GM12878 (cell line): ENCODE results near the gene UGT1A7. TPM values are rescaled to one million over a fixed set of nuclear protein-coding genes. Genes with fewer than 3 reads are reported as not detected.

Source experiments
- ATAC-seq: fragments of 200-7000 bp; cut with Tn5 transposase; 3 replicates; pipeline ENCODE4 v1.9.1; 2020; ENCODE audit warnings: mild to moderate bottlenecking, moderate library complexity
- BruUV-seq: library from RNA; stranded (reverse); fragments of 400-500 nt; replicated peaks from 2 replicates; lab custom pipeline; 2021; lab: Mats Ljungman, UMichigan
- CTCF ChIA-PET: fragments of 300-600 bp; sonication (Branson Sonifier 250); formaldehyde crosslinking; extraction: SDS; loops from one replicate; lab custom pipeline; 2021; ENCODE audit warnings: inconsistent platforms; lab: Yijun Ruan, JAX
- POLR2A ChIA-PET: fragments of 350-600 bp; formaldehyde crosslinking; extraction: SDS; loops from one replicate; lab custom pipeline; 2021; ENCODE audit warnings: inconsistent platforms; lab: Charles Lee
- RAD21 ChIA-PET: fragments of 300-600 bp; sonication (Branson Sonifier 250); formaldehyde crosslinking; loops from one replicate; lab custom pipeline; 2023; ENCODE audit warnings: antibody characterized with exemption; ENCODE audit not compliant: unreplicated experiment; lab: Charles Lee
- SMC1A ChIA-PET: fragments of 300-600 bp; sonication (Branson Sonifier 250); formaldehyde crosslinking; loops from one replicate; lab custom pipeline; 2023; ENCODE audit not compliant: unreplicated experiment, uncharacterized antibody; lab: Charles Lee
- DNase-seq: peaks from one replicate; pipeline ENCODE4 v3.0.0-alpha.2; 2011; ENCODE audit warnings: low read depth, low spot score
- FAIRE-seq: peaks from 3 replicates; lab custom pipeline; 2011; peaks lifted over from hg19 to GRCh38; lab: Jason Lieb, UNC
- H2AFZ ChIP-seq: 2 replicates; pipeline ENCODE4 v1.6.0; 2011; ENCODE audit warnings: low read depth, low read length, control low read depth; ENCODE audit not compliant: control insufficient read depth
- H3K27ac ChIP-seq: 2 replicates; pipeline ENCODE4 v1.5.1; 2011; ENCODE audit warnings: control low read depth; ENCODE audit not compliant: control insufficient read depth, insufficient read depth
- H3K27me3 ChIP-seq, 2 experiments: replicated peaks in 1 of 2; 2 replicates each; pipeline versions ENCODE4 v1.6.0 to v1.6.1; 2011; ENCODE audit warnings: low read length in 1 of 2; ENCODE audit not compliant: control insufficient read depth in 2 of 2, insufficient read depth in 2 of 2
- H3K36me3 ChIP-seq, 2 experiments: 2 replicates each; pipeline ENCODE4 v1.5.1; 2011; ENCODE audit warnings: low read length in 1 of 2; ENCODE audit not compliant: control insufficient read depth in 2 of 2, insufficient read depth in 2 of 2
- H3K4me1 ChIP-seq: 2 replicates; pipeline ENCODE4 v1.6.1; 2011; ENCODE audit warnings: mild to moderate bottlenecking, low read length, moderate library complexity, mixed read lengths; ENCODE audit not compliant: control insufficient read depth, insufficient read depth
- H3K4me2 ChIP-seq: 2 replicates; pipeline ENCODE4 v1.6.0; 2011; ENCODE audit warnings: control low read depth; ENCODE audit not compliant: control insufficient read depth, insufficient read depth
- H3K4me3 ChIP-seq: fragments of 200-600 bp; sonication (generic); 2 replicates; pipeline ENCODE4 v1.5.1; 2016
- H3K79me2 ChIP-seq: 2 replicates; pipeline ENCODE4 v1.6.0; 2011; ENCODE audit warnings: low read length; ENCODE audit not compliant: control insufficient read depth, insufficient read depth
- H3K9ac ChIP-seq: 2 replicates; pipeline ENCODE4 v1.8.0; 2011; ENCODE audit warnings: low read length, control low read depth, mixed read lengths; ENCODE audit not compliant: control insufficient read depth, insufficient read depth
- H3K9me3 ChIP-seq: replicated peaks from 3 replicates; pipeline ENCODE4 v1.5.1; 2011; ENCODE audit warnings: mild to moderate bottlenecking, low read length; ENCODE audit not compliant: control insufficient read depth, insufficient read depth
- H4K20me1 ChIP-seq: 2 replicates; pipeline ENCODE4 v1.6.0; 2011; ENCODE audit not compliant: control insufficient read depth, insufficient read depth
- BCLAF1 ChIP-seq: fragments of 450-650 bp; IDR thresholded peaks from 2 replicates; pipeline ENCODE4 v1.6.1; 2017; ENCODE audit warnings: antibody characterized with exemption, mild to moderate bottlenecking, moderate library complexity
- CBX5 ChIP-seq: sonication (generic); IDR thresholded peaks from 2 replicates; pipeline ENCODE4 v1.6.1; 2016; ENCODE audit warnings: low read depth, moderate library complexity, mild to moderate bottlenecking, inconsistent platforms
- CHD2 ChIP-seq: IDR thresholded peaks from 2 replicates; pipeline ENCODE4 v1.6.1; 2011; ENCODE audit warnings: low read depth, low read length, improper control_type of control experiment, borderline replicate concordance
- EED ChIP-seq: sonication (generic); IDR thresholded peaks from 2 replicates; pipeline ENCODE4 v1.6.1; 2016; ENCODE audit warnings: antibody characterized with exemption, low read depth
- EZH2 ChIP-seq: IDR thresholded peaks from 2 replicates; pipeline ENCODE4 v1.6.1; 2012; ENCODE audit warnings: low read depth, mild to moderate bottlenecking, control low read depth, inconsistent platforms, low read length, borderline replicate concordance; ENCODE audit not compliant: control insufficient read depth
- MEF2B ChIP-seq: fragments of 450-650 bp; IDR thresholded peaks from 2 replicates; pipeline ENCODE4 v1.6.1; 2018; ENCODE audit warnings: mild to moderate bottlenecking, moderate library complexity; ENCODE audit not compliant: partially characterized antibody, poor library complexity, severe bottlenecking
- NR2C2 ChIP-seq: IDR thresholded peaks from 2 replicates; pipeline ENCODE4 v1.6.1; 2011; ENCODE audit warnings: borderline replicate concordance, low read depth; ENCODE audit not compliant: control insufficient read depth, insufficient read length
- POLR2AphosphoS5 ChIP-seq: IDR thresholded peaks from 2 replicates; pipeline ENCODE4 v1.6.1; 2011; ENCODE audit warnings: mild to moderate bottlenecking, low read length, inconsistent platforms
- SMC3 ChIP-seq: IDR thresholded peaks from 2 replicates; pipeline ENCODE4 v1.6.1; 2011; ENCODE audit warnings: low read length, improper control_type of control experiment, borderline replicate concordance
- USF2 ChIP-seq: IDR thresholded peaks from 2 replicates; pipeline ENCODE4 v1.6.1; 2011; ENCODE audit warnings: low read depth, low read length, improper control_type of control experiment, borderline replicate concordance
- ZNF217 ChIP-seq: fragments of 450-650 bp; IDR thresholded peaks from 2 replicates; pipeline ENCODE4 v1.6.1; 2017; ENCODE audit warnings: antibody characterized with exemption, mild to moderate bottlenecking
- ZNF592 ChIP-seq: fragments of 450-650 bp; IDR thresholded peaks from 2 replicates; pipeline ENCODE4 v1.6.1; 2017; ENCODE audit warnings: mild to moderate bottlenecking, moderate library complexity
- WGBS: methylation state at CpG from one replicate; pipeline ENCODE4 v1.1.6; 2016; ENCODE audit warnings: low lambda C conversion rate; ENCODE audit not compliant: insufficient replicate concordance, insufficient coverage; ENCODE audit errors: missing lambda C conversion rate; 5-methylcytosine and 5-hydroxymethylcytosine counted together
- in situ Hi-C: fragments of 300-500 bp; cut with MboI; formaldehyde crosslinking; loops from 9 replicates; pipeline ENCODE4 v1.14.3; 2018; ENCODE audit warnings: mixed read lengths
- intact Hi-C: fragments of 100-400 bp; cut with micrococcal nuclease; formaldehyde crosslinking; loops from one replicate; pipeline ENCODE4 v1.14.2; 2022; ENCODE audit not compliant: unreplicated experiment
- polyA plus RNA-seq, 11 experiments: library from polyadenylated mRNA; depleted of rRNA in 4 of 11; unstranded in 6 of 11; stranded (reverse) in 5 of 11; fragments of >200 nt; fragmentation: Nextera tagmentation in 4 of 11; fragmentation: Illumina TruSeq in 1 of 11; extraction: Ambion mirVana in 4 of 11; extraction: Trizol in 1 of 11; gene quantifications; 1 replicate in 1 of 11; 2 replicates in 10 of 11; pipeline versions ENCODE4 v1.2.1 to v1.2.3, GENCODE V29; 2011 to 2016; ENCODE audit warnings: inconsistent platforms in 2 of 11, missing spikeins in 2 of 11, low read depth in 1 of 11
- total RNA-seq, 4 experiments: library from RNA; depleted of rRNA in 3 of 4; stranded (reverse); fragments of >200 nt in 3 of 4; fragmentation: Illumina TruSeq in 1 of 4; extraction: Trizol in 1 of 4; gene quantifications; 2 replicates each; pipeline versions ENCODE4 v1.2.1 to v1.2.3, GENCODE V29; 2013 to 2021

Gene UGT1A7
- total and polyA plus RNA-seq, 10 of the 15 experiments (the other 5 are each of a cell fraction or from before 2014, with no cell fraction given): not detected

GRCh38 chr2:233705911-233706506, 24.3 kb downstream of the UGT1A7 start (continued):
- TF ChIP-seq NR2C2 (no peak), CHD2 (no peak), POLR2AphosphoS5 (no peak)

GRCh38 chr2:233706720-233707119, 25.0 kb downstream of the UGT1A7 start:
- DNase-seq: no peak
- no peaks in the 10 kb centered on the region for H4K20me1 ChIP-seq
- in situ Hi-C loops: no loop called here
- H3K36me3 ChIP-seq: no peaks in the 10 kb centered on the region
- H3K9me3 ChIP-seq: no peaks in the 10 kb centered on the region; the same call in 1 of the 3 replicates
- FAIRE-seq: no peak
- ChIA-PET SMC1A (interaction anchor here (1.2 kb wide), 1 partner anchor 19 kb away, joined by 3 read pairs; no protein-coding TSS in a partner anchor), CTCF (interaction anchor here (1.1 to 1.3 kb wide), 2 partner anchors 10 to 301 kb away, joined by 3 read pairs; no protein-coding TSS in a partner anchor), POLR2A (no interaction called here), RAD21 (interaction anchor here (0.9 to 1.3 kb wide), 2 partner anchors 264 to 794 kb away, joined by 3 to 4 read pairs; no protein-coding TSS in a partner anchor)
- ATAC-seq: no peak
- no peaks in the 10 kb centered on the region for H3K4me1 ChIP-seq
- H3K79me2 ChIP-seq: no peaks in the 10 kb centered on the region
- WGBS: 0% methylated on average over 1 of the region's 1 CpG
- no peak overlapping the region for H3K27ac ChIP-seq
- intact Hi-C loops: no loop called here
- no peak overlapping the region for H2AFZ ChIP-seq
- no TSS peak for BruUV-seq
- peaks cover 0 to 4% of the 10 kb centered on the region in 2 experiments; a peak in 1 of 4 replicates for H3K27me3 ChIP-seq
- no peak overlapping the region for H3K4me3 ChIP-seq
- H3K9ac ChIP-seq: no peak overlapping the region
- no peak overlapping the region for H3K4me2 ChIP-seq
- no peak for TF ChIP-seq SMC3
- TF ChIP-seq USF2: no peak
- no peak for TF ChIP-seq EED
- TF ChIP-seq EZH2: no peak
- no peak for TF ChIP-seq ZNF592
- no peak for TF ChIP-seq BCLAF1
- TF ChIP-seq ZNF217: no peak
- TF ChIP-seq CBX5: no peak
- no peak for TF ChIP-seq MEF2B
